ENCODE data around the gene ADAMTS13. TPM values are rescaled to one million over a fixed set of nuclear protein-coding genes. Genes with fewer than 3 reads are reported as not detected.

The ADAMTS13 gene
- total and polyA plus RNA-seq, 11 donors, result 0.64 to 5.8 (median 2.7) TPM

DNA sequence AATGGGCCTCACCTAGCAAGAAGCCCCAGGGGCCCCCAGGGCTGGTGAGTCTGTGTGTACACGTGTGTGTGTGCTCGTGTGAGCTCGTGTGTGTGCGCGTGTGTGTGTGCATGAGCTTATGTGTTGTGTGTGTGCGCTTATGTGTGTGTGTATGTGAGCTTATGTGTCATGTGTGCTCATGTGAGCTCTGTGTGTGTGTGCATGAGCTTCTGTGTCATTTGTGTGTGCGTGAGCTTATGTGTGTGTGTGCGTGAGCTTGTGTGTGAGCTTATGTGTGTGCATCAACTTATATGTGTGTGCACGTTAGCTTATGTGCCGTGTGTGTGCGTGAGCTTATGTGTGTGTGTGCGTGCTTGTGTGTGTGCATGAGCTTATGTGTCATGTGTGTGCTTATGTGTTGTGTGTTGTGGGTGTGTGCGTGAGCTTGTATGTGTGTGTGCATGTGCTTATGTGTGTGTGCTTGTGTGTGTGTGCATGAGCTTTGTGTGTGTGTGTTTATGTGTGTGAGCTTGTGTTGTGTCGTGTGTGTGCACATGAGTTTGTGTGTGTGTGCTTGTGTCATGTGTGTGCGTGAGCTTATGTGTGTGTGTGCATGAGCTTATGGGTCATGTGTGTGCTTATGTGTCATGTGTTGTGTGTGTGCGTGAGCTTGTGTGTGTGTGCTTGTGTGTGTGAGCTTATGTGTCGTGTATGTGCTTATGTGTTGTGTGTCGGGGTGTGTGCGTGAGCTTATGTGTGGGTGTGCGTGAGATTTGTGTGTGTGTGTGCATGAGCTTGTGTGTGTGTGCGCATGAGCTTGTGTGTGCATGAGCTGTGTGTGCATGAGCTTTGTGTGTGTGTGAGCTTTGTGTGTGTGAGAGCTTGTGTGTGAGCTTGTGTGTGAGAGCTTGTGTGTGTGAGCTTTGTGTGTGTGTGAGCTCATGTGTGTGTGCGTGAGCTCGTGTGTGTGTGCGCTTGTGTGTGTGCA is 73.4 kb downstream of the ADAMTS13 start:
- peaks cover 0 to 2% (median 0%) of the 10 kb centered on the region in 9 donors for H3K27me3 ChIP-seq
- no peaks in the 10 kb centered on the region for H3K36me3 ChIP-seq
- H3K4me1 ChIP-seq, result peaks cover 0 to 33% (median 19%) of the 10 kb centered on the region in 12 donors
- no peaks in the 10 kb centered on the region for H3K9me3 ChIP-seq
- 92 to 96% (median 94%) methylated on average over 24 of the region's 24 CpGs for WGBS, 4 donors
- intact Hi-C loops (cut with DNase I), result no loop called here
- H3K27ac ChIP-seq, result no peak overlapping the region
- ATAC-seq (no peak), DNase-seq (peak in 2 of 5 donors; percentile 3 to 9)
- no peak for TF ChIP-seq POLR2A (IDR thresholded peaks at IDR 0.05)
- TF ChIP-seq, protein P1, sequence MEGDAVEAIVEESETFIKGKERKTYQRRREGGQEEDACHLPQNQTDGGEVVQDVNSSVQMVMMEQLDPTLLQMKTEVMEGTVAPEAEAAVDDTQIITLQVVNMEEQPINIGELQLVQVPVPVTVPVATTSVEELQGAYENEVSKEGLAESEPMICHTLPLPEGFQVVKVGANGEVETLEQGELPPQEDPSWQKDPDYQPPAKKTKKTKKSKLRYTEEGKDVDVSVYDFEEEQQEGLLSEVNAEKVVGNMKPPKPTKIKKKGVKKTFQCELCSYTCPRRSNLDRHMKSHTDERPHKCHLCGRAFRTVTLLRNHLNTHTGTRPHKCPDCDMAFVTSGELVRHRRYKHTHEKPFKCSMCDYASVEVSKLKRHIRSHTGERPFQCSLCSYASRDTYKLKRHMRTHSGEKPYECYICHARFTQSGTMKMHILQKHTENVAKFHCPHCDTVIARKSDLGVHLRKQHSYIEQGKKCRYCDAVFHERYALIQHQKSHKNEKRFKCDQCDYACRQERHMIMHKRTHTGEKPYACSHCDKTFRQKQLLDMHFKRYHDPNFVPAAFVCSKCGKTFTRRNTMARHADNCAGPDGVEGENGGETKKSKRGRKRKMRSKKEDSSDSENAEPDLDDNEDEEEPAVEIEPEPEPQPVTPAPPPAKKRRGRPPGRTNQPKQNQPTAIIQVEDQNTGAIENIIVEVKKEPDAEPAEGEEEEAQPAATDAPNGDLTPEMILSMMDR (IDR thresholded peaks at IDR 0.05), result no peak
- no peak overlapping the region for H3K4me3 ChIP-seq

DNA sequence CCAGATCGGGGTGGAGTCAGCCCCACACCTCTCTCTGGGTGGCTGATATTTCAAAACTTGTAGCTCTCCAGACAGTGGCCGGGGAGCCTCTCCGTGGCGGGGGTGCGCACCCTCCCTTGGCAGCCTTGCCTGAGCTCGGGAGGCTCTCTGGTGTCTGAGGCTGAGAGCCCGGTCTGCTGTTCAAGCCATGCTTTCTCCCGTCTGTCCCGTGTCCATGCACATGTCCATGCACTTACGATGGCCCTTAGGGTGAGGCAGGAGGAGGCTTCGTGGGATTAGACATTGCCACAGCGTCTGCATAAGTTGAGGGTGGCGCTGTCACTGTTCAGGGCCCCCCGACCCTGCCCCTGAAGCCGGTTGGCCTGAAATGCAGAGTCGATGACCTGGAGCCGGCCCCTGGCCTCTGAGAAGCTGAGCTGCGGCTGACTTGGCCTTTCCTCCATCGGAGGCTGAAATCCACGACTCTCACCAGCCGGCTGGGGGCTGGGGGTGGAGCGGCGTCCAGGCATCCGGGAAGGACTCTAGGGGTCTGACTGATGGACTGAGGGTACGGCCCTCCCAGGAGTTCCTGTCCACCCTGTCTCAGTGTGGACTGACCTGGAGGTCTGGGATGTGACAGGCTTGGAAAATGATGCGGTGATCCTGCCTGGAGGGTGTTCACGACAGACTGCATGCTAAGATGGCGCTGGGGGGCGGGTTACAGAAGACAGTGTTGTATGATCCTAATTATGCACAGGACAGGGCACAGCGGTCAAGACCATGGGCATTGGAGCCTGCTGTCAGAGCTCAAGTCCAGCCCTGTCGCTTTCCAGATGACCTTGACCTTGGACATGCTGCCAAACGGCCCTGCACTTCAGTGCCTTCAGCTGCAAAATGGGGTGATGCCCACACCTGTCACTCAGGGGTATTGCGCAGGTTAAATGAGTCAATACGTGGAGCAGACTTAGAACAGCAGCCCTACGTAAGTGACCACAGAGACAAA is 75.0 kb downstream of the ADAMTS13 start:
- peaks cover 0 to 2% (median 0%) of the 10 kb centered on the region in 9 donors for H3K27me3 ChIP-seq
- no peak for ATAC-seq

DNA sequence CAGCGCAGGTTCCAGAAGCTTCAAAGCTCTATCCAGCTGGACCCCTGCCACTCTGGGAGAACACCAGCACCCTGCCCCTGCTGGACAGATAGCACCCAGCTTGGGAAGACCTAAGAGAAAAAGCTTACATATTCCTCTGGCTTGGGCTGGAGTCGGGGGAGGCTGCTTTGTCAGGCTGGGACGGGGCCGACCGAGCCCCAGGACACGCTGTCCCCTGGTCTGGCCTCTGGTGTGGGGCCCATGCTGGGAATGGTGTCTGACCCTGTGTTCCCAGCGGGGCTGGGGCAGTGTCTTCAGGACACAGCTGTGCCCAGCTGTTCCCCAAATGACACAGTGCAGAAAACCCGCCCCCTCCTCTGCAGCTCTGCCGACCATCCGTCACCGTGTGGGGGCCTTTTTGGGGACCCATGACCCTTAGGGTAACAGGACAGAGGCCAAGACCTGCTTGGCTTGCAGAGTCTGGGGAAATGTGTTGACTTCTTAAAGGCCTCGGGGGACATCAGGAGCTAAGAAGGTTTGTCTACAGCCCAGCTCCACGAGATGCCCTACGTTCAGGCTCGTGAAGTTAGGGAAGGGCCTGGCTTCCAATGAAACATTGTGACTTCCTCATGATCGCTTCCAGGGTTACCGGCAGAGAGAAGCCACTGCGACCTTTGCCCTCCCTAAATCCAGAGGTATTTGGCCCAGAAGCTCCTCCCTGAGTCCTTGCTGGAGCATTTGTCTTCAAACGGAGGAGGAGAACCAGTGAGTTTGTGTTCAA is 77.1 kb downstream of the ADAMTS13 start:
- Histone ChIP-seq H3K27me3 (peaks cover 0 to 2% (median 0%) of the 10 kb centered on the region in 9 donors), H3K36me3 (no peaks in the 10 kb centered on the region), H3K4me1 (peaks cover 0 to 16% (median 6%) of the 10 kb centered on the region in 12 donors), H3K27ac (no peak overlapping the region), H3K9me3 (peaks cover 0 to 25% (median 18%) of the 10 kb centered on the region in 12 donors), H3K4me3 (no peak overlapping the region)
- DNase-seq (peak in 3 of 5 donors; percentile 65 to 72 (median 68)), ATAC-seq (peak; percentile 39 to 82 (median 58))
- intact Hi-C loops (cut with DNase I), result no loop called here
- 61 to 71% (median 66%) methylated on average over 5 to 19 of the region's 19 CpGs for WGBS, 4 donors
- no peak for TF ChIP-seq POLR2A (IDR thresholded peaks at IDR 0.05)
- TF ChIP-seq, protein P1 (IDR thresholded peaks at IDR 0.05), result no peak

More for the DNA sequence above, 75.0 kb downstream of the ADAMTS13 start:
- H3K9me3 ChIP-seq, result peaks cover 0 to 12% (median 8%) of the 10 kb centered on the region in 12 donors
- peaks cover 0 to 28% (median 13%) of the 10 kb centered on the region in 12 donors for H3K4me1 ChIP-seq
- no peak overlapping the region for H3K4me3 ChIP-seq
- intact Hi-C loops (cut with DNase I), result no loop called here
- H3K27ac ChIP-seq, result no peak overlapping the region
- H3K36me3 ChIP-seq, result no peaks in the 10 kb centered on the region
- 74 to 86% (median 78%) methylated on average over 20 to 35 of the region's 35 CpGs for WGBS, 4 donors
- TF ChIP-seq, protein P1 (IDR thresholded peaks at IDR 0.05), result no peak
- no peak for TF ChIP-seq POLR2A (IDR thresholded peaks at IDR 0.05)
- DNase-seq, result peak in 3 of 5 donors; percentile 1 to 49 (median 26)

Data from heart left ventricle (tissue), 16 donors.